ENCODE results near the gene PTPRT.

Gene PTPRT

GRCh38 chr20:43186312-43186711 lies 3.4 kb downstream of the PTPRT start:
- DNase-seq = no peak

- no peak for DNase-seq
Measured at GRCh38 chr20:43185901-43186300, 3.8 kb downstream of the PTPRT start.

- peak; percentile 38 for DNase-seq
Measured at GRCh38 chr20:43183536-43184070, 6.1 kb downstream of the PTPRT start.

- peak; percentile 58 for DNase-seq
Measured at GRCh38 chr20:43178080-43178479, 11.6 kb downstream of the PTPRT start.

- no peak for DNase-seq
Measured at GRCh38 chr20:43176726-43177125, 13.0 kb downstream of the PTPRT start.

GRCh38 chr20:43171930-43172329 lies 17.8 kb downstream of the PTPRT start:
- no peak for DNase-seq

GRCh38 chr20:43170771-43171170 lies 18.9 kb downstream of the PTPRT start:
- no peak for DNase-seq

- DNase-seq = peak; percentile 37
Measured at GRCh38 chr20:43167615-43168014, 22.1 kb downstream of the PTPRT start.

- DNase-seq = no peak
Measured at GRCh38 chr20:43167021-43167420, 22.7 kb downstream of the PTPRT start.

- no peak for DNase-seq
Measured at GRCh38 chr20:43165611-43166010, 24.1 kb downstream of the PTPRT start.

GRCh38 chr20:43164736-43165135 lies 25.0 kb downstream of the PTPRT start:
- DNase-seq = peak; percentile 41

- no peak for DNase-seq
Measured at GRCh38 chr20:43161716-43162115, 28.0 kb downstream of the PTPRT start.

GRCh38 chr20:43160941-43161340 lies 28.8 kb downstream of the PTPRT start:
- DNase-seq = no peak

GRCh38 chr20:43159994-43160393 lies 29.7 kb downstream of the PTPRT start:
- no peak for DNase-seq

GRCh38 chr20:43155366-43156100 lies 34.2 kb downstream of the PTPRT start:
- DNase-seq = no peak

- no peak for DNase-seq
Measured at GRCh38 chr20:43151901-43152300, 37.8 kb downstream of the PTPRT start.

- no peak for DNase-seq
Measured at GRCh38 chr20:43151256-43151655, 38.5 kb downstream of the PTPRT start.

- DNase-seq = no peak
Measured at GRCh38 chr20:43140726-43141125, 49.0 kb downstream of the PTPRT start.

GRCh38 chr20:43138061-43138770 lies 51.5 kb downstream of the PTPRT start:
- no peak for DNase-seq

GRCh38 chr20:43137160-43137559 lies 52.5 kb downstream of the PTPRT start:
- no peak for DNase-seq

GRCh38 chr20:43124241-43124640 lies 65.5 kb downstream of the PTPRT start:
- DNase-seq = no peak

- no peak for DNase-seq
Measured at GRCh38 chr20:43123180-43123579, 66.5 kb downstream of the PTPRT start.

GRCh38 chr20:43119720-43120119 lies 70.0 kb downstream of the PTPRT start:
- DNase-seq = no peak

- no peak for DNase-seq
Measured at GRCh38 chr20:43102394-43102793, 87.3 kb downstream of the PTPRT start.

Data from left hindlimb (tissue), 1 donor.